IMR-90 (cell line): Measurements from ENCODE around the gene TOR2A. TPM values are rescaled to one million over a fixed set of nuclear protein-coding genes. Genes with fewer than 3 reads are reported as not detected.
A peak's percentile ranks its signal among the peaks of the same experiment; 100 is the strongest.

ENCODE experiments used
- ATAC-seq: fragments of 200-7000 bp; cut with Tn5 transposase; 2 replicates; pipeline ENCODE4 v1.9.1; 2020; ENCODE audit warnings: low read depth, mild to moderate bottlenecking, moderate library complexity
- BruUV-seq: library from RNA; stranded (reverse); fragments of 400-500 nt; replicated peaks from 2 replicates; lab custom pipeline; 2021; lab: Mats Ljungman, UMichigan
- CTCF ChIA-PET: fragments of 300-600 bp; formaldehyde crosslinking; extraction: SDS; loops from one replicate; lab custom pipeline; 2021; ENCODE audit warnings: antibody characterized with exemption; lab: Yijun Ruan, JAX
- POLR2A ChIA-PET: fragments of 300-600 bp; sonication (Branson Sonifier 250); formaldehyde crosslinking; loops from one replicate; lab custom pipeline; 2022; ENCODE audit warnings: antibody characterized with exemption; ENCODE audit not compliant: unreplicated experiment; lab: Charles Lee
- DNase-seq: peaks from one replicate; pipeline ENCODE4 v3.0.0; 2013
- H2AFZ ChIP-seq: replicated peaks from 2 replicates; pipeline ENCODE3; 2013; ENCODE audit warnings: low read length, mild to moderate bottlenecking; ENCODE audit not compliant: poor library complexity
- H2AK5ac ChIP-seq: 2 replicates; pipeline ENCODE4 v1.6.1; 2013; ENCODE audit warnings: low read depth, low read length, inconsistent platforms
- H2AK9ac ChIP-seq: replicated peaks from 2 replicates; pipeline ENCODE3; 2013; ENCODE audit warnings: mild to moderate bottlenecking, low read depth, low read length, moderate library complexity; ENCODE audit not compliant: poor library complexity
- H2BK120ac ChIP-seq: 2 replicates; pipeline ENCODE4 v1.6.1; 2013; ENCODE audit warnings: low read depth, low read length, inconsistent platforms
- H2BK15ac ChIP-seq: 3 replicates; pipeline ENCODE4 v1.6.1; 2013; ENCODE audit warnings: low read depth, low read length, inconsistent platforms
- H2BK20ac ChIP-seq: 2 replicates; pipeline ENCODE4 v1.6.1; 2013; ENCODE audit warnings: low read depth, mild to moderate bottlenecking, inconsistent platforms, low read length, moderate library complexity
- H2BK5ac ChIP-seq: 2 replicates; pipeline ENCODE4 v1.6.1; 2013; ENCODE audit warnings: mild to moderate bottlenecking, low read depth, low read length, inconsistent platforms; ENCODE audit not compliant: poor library complexity, severe bottlenecking
- H3K14ac ChIP-seq: replicated peaks from 2 replicates; pipeline ENCODE4 v1.6.1; 2013; ENCODE audit warnings: low read depth, low read length, inconsistent platforms
- H3K18ac ChIP-seq: 2 replicates; pipeline ENCODE4 v1.6.1; 2013; ENCODE audit warnings: low read depth, low read length, control low read depth
- H3K23ac ChIP-seq: 2 replicates; pipeline ENCODE4 v1.6.1; 2013; ENCODE audit warnings: low read depth, low read length, inconsistent platforms
- H3K27ac ChIP-seq: 2 replicates; pipeline ENCODE4 v1.5.1; 2013; ENCODE audit warnings: mild to moderate bottlenecking, control low read depth, low read length; ENCODE audit not compliant: insufficient read depth
- H3K27me3 ChIP-seq: 2 replicates; pipeline ENCODE4 v1.6.1; 2013; ENCODE audit warnings: low read length; ENCODE audit not compliant: control insufficient read depth, insufficient read depth
- H3K36me3 ChIP-seq: 2 replicates; pipeline ENCODE4 v1.6.1; 2013; ENCODE audit warnings: low read length, mixed read lengths; ENCODE audit not compliant: control insufficient read depth, insufficient read depth
- H3K4ac ChIP-seq: 2 replicates; pipeline ENCODE4 v1.6.1; 2013; ENCODE audit warnings: low read depth, low read length, inconsistent platforms
- H3K4me1 ChIP-seq: 2 replicates; pipeline ENCODE4 v1.6.1; 2013; ENCODE audit warnings: low read length, mixed read lengths; ENCODE audit not compliant: control insufficient read depth, insufficient read depth
- H3K4me2 ChIP-seq: 2 replicates; pipeline ENCODE4 v1.6.1; 2013; ENCODE audit warnings: low read depth, mild to moderate bottlenecking, control low read depth, low read length, moderate library complexity
- H3K4me3 ChIP-seq: 2 replicates; pipeline ENCODE4 v1.5.1; 2013; ENCODE audit warnings: low read depth, mild to moderate bottlenecking, control low read depth, low read length, moderate library complexity; ENCODE audit not compliant: insufficient read depth
- H3K56ac ChIP-seq: 2 replicates; pipeline ENCODE4 v1.6.1; 2013; ENCODE audit warnings: low read length, inconsistent platforms; ENCODE audit not compliant: insufficient read depth; ENCODE audit errors: extremely low read depth
- H3K79me1 ChIP-seq, 2 experiments: 2 replicates each; pipeline ENCODE4 v1.6.1; 2013; ENCODE audit warnings: low read length in 2 of 2, inconsistent platforms in 1 of 2, low read depth in 1 of 2
- H3K9ac ChIP-seq: 2 replicates; pipeline ENCODE4 v1.6.1; 2013; ENCODE audit warnings: low read depth, low read length, control low read depth
- H3K9me1 ChIP-seq: 2 replicates; pipeline ENCODE4 v1.6.1; 2013; ENCODE audit warnings: low read length, inconsistent platforms; ENCODE audit not compliant: insufficient read depth
- H3K9me3 ChIP-seq: 2 replicates; pipeline ENCODE4 v1.6.1; 2013; ENCODE audit warnings: low read length; ENCODE audit not compliant: control insufficient read depth, insufficient read depth
- H4K20me1 ChIP-seq: 2 replicates; pipeline ENCODE4 v1.6.1; 2013; ENCODE audit warnings: low read length, inconsistent platforms; ENCODE audit not compliant: insufficient read depth
- H4K5ac ChIP-seq: 2 replicates; pipeline ENCODE4 v1.6.1; 2013; ENCODE audit warnings: mild to moderate bottlenecking, low read depth, low read length, control low read depth
- H4K8ac ChIP-seq, 2 experiments: 2 replicates each; pipeline ENCODE4 v1.6.1; 2013; ENCODE audit warnings: low read depth in 2 of 2, low read length in 2 of 2, control low read depth in 1 of 2, inconsistent platforms in 1 of 2
- H4K91ac ChIP-seq: 2 replicates; pipeline ENCODE4 v1.6.1; 2013; ENCODE audit warnings: low read depth, low read length, inconsistent platforms; ENCODE audit not compliant: insufficient read depth
- MAZ ChIP-seq: IDR thresholded peaks from 2 replicates; pipeline ENCODE4 v1.6.1; 2012; ENCODE audit warnings: low read depth, mild to moderate bottlenecking, low read length, improper control_type of control experiment, moderate library complexity, borderline replicate concordance
- NFE2L2 ChIP-seq: fragments of 150-350 bp; IDR thresholded peaks from 2 replicates; pipeline ENCODE4 v1.6.1; 2016; ENCODE audit warnings: low read depth, mild to moderate bottlenecking, low read length
- WGBS, 2 experiments: methylation state at CpG; one replicate each; pipeline versions ENCODE4 v1.1.5 to v1.1.7; 2013; ENCODE audit warnings: missing lambda C conversion rate in 2 of 2; ENCODE audit not compliant: insufficient read length in 1 of 2; ENCODE audit errors: extremely low coverage in 2 of 2; 5-methylcytosine and 5-hydroxymethylcytosine counted together
- dilution Hi-C: fragments of 300-500 bp; cut with HindIII; formaldehyde crosslinking; loops from one replicate; pipeline ENCODE4 v1.14.3; 2018; ENCODE audit warnings: low sequenced_read_pairs; ENCODE audit not compliant: unreplicated experiment
- in situ Hi-C: fragments of 300-500 bp; cut with MboI; formaldehyde crosslinking; loops from 3 replicates; pipeline ENCODE4 v1.14.3; 2019; ENCODE audit warnings: low sequenced_read_pairs, inconsistent platforms, mixed read lengths
- intact Hi-C: fragments of 100-400 bp; cut with micrococcal nuclease; formaldehyde crosslinking; loops from 2 replicates; pipeline ENCODE4 v1.10.0; 2022
- polyA plus RNA-seq, 3 experiments: library from polyadenylated mRNA; depleted of rRNA; stranded (reverse); fragments of >200 nt; gene quantifications; 2 replicates each; pipeline ENCODE4 v1.2.3, GENCODE V29; 2012; ENCODE audit warnings: low replicate concordance in 1 of 3
- total RNA-seq: library from RNA; depleted of rRNA; stranded (reverse); fragments of >200 nt; gene quantifications from 2 replicates; pipeline ENCODE4 v1.2.3, GENCODE V29; 2012

Gene TOR2A
- total and polyA plus RNA-seq, 2 of the 4 experiments (the other 2 are of a cell fraction): 0.90 to 12.5 TPM

DNA sequence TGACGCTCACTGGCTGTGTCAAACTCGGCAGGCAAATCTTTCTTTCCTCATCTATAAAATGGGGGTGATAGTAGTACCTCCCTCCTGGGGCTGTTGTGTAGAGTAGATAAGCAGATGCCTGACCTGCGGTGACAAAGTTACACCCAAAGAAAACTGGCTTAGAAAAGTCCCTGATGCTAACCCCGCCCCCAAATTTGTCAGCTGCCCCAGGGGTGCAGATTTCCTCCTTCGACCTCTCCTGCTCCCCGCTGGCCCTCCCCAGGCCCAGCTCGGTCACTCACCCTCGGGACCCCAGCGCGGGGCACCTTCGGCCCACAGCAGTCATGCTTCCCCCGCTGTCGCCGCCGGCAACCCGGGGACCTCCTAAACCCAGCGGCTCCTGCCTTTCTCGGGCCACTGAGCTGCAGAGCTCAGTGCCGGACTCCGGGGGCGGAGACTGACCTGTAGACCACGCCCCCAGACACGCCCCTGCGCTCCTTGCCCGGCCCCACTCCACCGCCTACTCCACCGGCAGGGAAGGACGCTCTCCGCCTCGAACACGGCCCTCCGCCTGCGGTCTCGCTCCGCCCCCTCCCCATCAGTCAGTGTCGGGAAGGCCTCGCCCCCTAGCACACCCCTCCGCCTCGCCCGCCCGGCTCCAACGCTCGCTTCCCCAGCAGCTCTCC lies 35.9 kb upstream of the TOR2A start:
- no peak overlapping the region for H2AK5ac ChIP-seq
- no TSS peak for BruUV-seq
- H2AFZ ChIP-seq: peak overlapping the region; percentile 94
- peak overlapping the region; percentile 31 for H3K4me3 ChIP-seq
- ChIA-PET CTCF (no interaction called here), POLR2A (interaction anchor here (0.8 kb wide), 1 partner anchor 22 kb away, joined by 3 read pairs; no protein-coding TSS in a partner anchor)
- H3K79me1 ChIP-seq: no peaks in the 10 kb centered on the region
- H2AK9ac ChIP-seq: peak overlapping the region; percentile 62
- ATAC-seq (peak; percentile 99), DNase-seq (peak; percentile 95)
- H3K18ac ChIP-seq: no peak overlapping the region
- no peak overlapping the region for H4K8ac ChIP-seq
- no peak overlapping the region for H2BK20ac ChIP-seq
- H3K36me3 ChIP-seq: no peaks in the 10 kb centered on the region
- no peaks in the 10 kb centered on the region; the same call in 1 of the 2 replicates for H3K9me1 ChIP-seq
- dilution Hi-C loops (no loop called here), intact Hi-C loops (no loop called here), in situ Hi-C loops (no loop called here)
- no peaks in the 10 kb centered on the region for H4K20me1 ChIP-seq
- no peak overlapping the region for H2BK5ac ChIP-seq
- WGBS, 2 experiments: 1% methylated on average over 35 of the region's 43 CpGs; no CpG with 5 or more reads in 1 of the 2 experiments
- no peak overlapping the region for H3K27ac ChIP-seq
- no peaks in the 10 kb centered on the region for H3K9me3 ChIP-seq
- no peak overlapping the region for H3K4ac ChIP-seq
- H3K27me3 ChIP-seq: peaks cover 3% of the 10 kb centered on the region
- no peak overlapping the region for H3K9ac ChIP-seq
- no peak overlapping the region for H3K14ac ChIP-seq
- no peak for TF ChIP-seq NFE2L2
- TF ChIP-seq MAZ: peak; percentile 94; the same call in 1 of the 2 replicates
- no peak overlapping the region for H2BK120ac ChIP-seq
- H4K91ac ChIP-seq: no peak overlapping the region
- no peak overlapping the region for H3K23ac ChIP-seq
- peak overlapping the region; percentile 71 for H3K4me2 ChIP-seq
- peaks cover 2% of the 10 kb centered on the region; the same call in 1 of the 2 replicates for H3K4me1 ChIP-seq
- H3K56ac ChIP-seq: no peak overlapping the region
- no peak overlapping the region for H2BK15ac ChIP-seq
- no peak overlapping the region for H4K5ac ChIP-seq
